ENCODE measurements around the gene LPCAT1. TPM values are rescaled to one million over a fixed set of nuclear protein-coding genes. Genes with fewer than 3 reads are reported as not detected.
A peak's percentile ranks its signal among the peaks of the same experiment; 100 is the strongest.

The LPCAT1 gene
- total RNA-seq, 1 donor from 2014 or later: 475 TPM

DNA sequence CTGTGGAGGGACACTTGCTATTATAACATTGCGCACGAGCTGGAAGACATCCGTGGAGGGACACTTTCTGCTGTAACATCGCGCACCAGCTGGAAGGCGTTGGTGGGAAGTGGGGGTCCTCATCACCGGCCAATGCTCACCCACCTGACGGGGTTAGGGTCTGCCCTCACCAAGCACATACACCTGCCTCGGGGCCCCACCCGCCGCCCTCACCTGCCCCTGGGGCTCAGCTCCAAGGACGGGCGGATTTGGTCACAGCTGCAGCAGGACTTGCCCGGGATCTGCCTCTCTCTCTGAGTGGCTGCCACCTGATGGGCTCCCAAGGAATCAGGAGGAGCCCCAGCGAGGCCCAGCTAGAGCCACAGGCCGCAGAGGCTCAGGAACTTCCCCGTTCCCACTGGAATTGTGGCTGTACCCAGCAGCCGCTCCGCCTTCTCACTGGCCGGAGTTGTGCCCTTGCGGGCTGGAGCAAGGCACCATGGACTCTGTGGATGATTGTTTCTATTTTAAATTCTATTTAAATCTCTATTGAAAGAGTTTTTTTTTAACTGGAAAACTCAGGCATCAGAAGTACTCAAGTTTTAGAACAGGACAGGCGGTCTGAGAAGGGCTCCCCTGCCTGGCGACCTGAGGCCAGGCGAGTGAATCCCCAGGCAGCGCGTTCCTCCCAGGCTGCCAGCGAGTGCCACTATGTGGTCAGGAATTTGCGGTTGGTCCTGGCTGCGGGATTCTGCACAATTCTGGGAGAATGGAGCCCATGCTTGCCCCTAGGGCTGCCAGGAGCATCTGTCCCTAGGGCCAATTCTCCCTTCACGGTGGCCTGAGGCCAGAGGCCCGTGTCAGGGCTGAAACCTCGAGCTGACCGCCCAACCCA is 39.7 kb downstream of the LPCAT1 start:
- intact Hi-C loops (cut with DNase I): no loop called here
- no peak overlapping the region for H3K27ac ChIP-seq
- TF ChIP-seq, protein P1, sequence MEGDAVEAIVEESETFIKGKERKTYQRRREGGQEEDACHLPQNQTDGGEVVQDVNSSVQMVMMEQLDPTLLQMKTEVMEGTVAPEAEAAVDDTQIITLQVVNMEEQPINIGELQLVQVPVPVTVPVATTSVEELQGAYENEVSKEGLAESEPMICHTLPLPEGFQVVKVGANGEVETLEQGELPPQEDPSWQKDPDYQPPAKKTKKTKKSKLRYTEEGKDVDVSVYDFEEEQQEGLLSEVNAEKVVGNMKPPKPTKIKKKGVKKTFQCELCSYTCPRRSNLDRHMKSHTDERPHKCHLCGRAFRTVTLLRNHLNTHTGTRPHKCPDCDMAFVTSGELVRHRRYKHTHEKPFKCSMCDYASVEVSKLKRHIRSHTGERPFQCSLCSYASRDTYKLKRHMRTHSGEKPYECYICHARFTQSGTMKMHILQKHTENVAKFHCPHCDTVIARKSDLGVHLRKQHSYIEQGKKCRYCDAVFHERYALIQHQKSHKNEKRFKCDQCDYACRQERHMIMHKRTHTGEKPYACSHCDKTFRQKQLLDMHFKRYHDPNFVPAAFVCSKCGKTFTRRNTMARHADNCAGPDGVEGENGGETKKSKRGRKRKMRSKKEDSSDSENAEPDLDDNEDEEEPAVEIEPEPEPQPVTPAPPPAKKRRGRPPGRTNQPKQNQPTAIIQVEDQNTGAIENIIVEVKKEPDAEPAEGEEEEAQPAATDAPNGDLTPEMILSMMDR (IDR thresholded peaks at IDR 0.05): no peak
- ATAC-seq: no peak
- H3K9me3 ChIP-seq: no peaks in the 10 kb centered on the region
- H3K4me3 ChIP-seq: no peak overlapping the region
- peaks cover 3% of the 10 kb centered on the region for H3K4me1 ChIP-seq
- H3K36me3 ChIP-seq: peaks cover 81% of the 10 kb centered on the region
- no peak for DNase-seq
- H3K27me3 ChIP-seq (ENCODE audit: low read depth): no peaks in the 10 kb centered on the region

DNA sequence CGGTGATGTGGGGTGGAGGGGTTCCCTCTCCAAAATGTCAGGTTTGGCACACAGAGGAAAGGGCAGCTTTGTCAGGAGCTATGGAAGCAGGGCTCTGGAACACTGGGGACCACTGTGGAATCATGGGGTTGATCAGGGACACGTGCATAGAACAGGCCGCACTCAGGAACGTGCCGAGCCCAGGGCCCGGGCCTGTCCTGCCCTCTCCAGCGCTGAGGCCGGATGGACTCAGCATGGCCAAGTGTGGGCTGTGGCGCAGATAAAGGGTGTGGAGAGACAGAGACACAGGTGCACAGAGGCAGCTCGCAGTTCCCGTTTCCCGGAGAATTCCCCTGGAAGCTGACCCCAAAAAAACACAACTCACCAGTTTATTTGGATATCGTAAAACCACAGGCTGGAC is 40.7 kb downstream of the LPCAT1 start:
- Histone ChIP-seq H3K36me3 (peaks cover 81% of the 10 kb centered on the region), H3K27me3 (ENCODE audit: low read depth) (no peaks in the 10 kb centered on the region), H3K4me3 (no peak overlapping the region), H3K9me3 (no peaks in the 10 kb centered on the region), H3K4me1 (peaks cover 5% of the 10 kb centered on the region), H3K27ac (no peak overlapping the region)
- DNase-seq: no peak
- no peak for ATAC-seq
- TF ChIP-seq, protein P1 (IDR thresholded peaks at IDR 0.05): no peak
- intact Hi-C loops (cut with DNase I): no loop called here

DNA sequence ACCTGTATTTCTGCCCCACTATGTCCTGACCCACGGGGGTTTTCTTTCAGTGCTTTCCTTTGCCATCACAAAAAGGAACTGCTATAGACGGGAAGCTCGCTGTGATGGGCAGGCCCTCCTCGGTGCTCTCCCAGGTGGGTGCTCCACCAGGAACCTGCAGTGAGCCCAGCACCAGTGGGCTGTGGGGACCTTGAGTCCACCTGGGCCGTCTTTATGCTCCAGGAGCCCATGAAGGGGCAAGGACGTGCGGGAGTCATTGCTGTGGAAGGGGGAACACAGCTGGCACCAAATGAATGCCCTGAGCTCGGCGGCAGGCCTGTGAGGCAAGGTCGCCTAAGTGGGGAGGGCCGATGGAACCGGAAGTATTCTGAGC is 41.8 kb downstream of the LPCAT1 start:
- H3K27ac ChIP-seq: no peak overlapping the region
- intact Hi-C loops (cut with DNase I): no loop called here
- no peak overlapping the region for H3K4me3 ChIP-seq
- peaks cover 79% of the 10 kb centered on the region for H3K36me3 ChIP-seq
- no peaks in the 10 kb centered on the region for H3K9me3 ChIP-seq
- no peaks in the 10 kb centered on the region for H3K27me3 ChIP-seq (ENCODE audit: low read depth)
- TF ChIP-seq, protein P1 (IDR thresholded peaks at IDR 0.05): no peak
- DNase-seq (no peak), ATAC-seq (no peak)
- H3K4me1 ChIP-seq: peaks cover 6% of the 10 kb centered on the region

DNA sequence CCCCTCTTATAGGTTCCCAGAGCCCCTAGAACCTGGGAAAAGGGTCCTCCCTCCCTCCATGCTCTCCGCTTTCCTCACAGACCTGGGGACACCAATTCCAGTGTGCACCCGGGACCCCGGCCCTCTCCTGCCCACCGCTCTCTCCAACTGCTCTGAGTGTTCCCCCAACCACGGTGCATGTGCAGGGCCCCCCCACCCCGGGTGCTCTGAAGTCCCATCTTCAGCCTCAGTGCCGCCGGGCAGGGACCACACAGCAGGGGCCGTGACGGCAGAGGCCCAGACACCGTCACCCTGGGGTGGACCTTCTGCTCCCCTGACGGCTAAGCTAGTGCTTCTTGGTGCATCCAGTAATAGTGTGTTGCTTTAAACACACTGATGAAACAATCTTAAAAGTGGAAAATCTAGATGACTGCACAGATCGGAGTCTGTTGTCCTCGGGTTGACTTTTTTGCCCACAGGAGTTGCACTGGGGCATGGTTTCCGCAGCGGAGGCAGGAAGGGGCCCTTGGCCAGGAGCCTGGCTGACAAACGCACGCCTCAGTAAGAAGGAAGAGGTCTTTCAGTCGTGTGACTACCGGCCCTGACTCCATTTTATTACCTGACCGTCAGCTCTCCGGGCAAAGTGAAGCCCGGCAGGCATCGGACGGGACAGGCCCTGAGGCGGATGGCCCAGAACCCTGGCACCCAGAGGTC is 42.3 kb downstream of the LPCAT1 start:
- Histone ChIP-seq H3K4me3 (no peak overlapping the region), H3K27ac (no peak overlapping the region), H3K36me3 (peaks cover 79% of the 10 kb centered on the region), H3K27me3 (ENCODE audit: low read depth) (no peaks in the 10 kb centered on the region), H3K9me3 (no peaks in the 10 kb centered on the region), H3K4me1 (peaks cover 9% of the 10 kb centered on the region)
- DNase-seq (no peak), ATAC-seq (no peak)
- intact Hi-C loops (cut with DNase I): no loop called here
- TF ChIP-seq, protein P1 (IDR thresholded peaks at IDR 0.05): no peak

DNA sequence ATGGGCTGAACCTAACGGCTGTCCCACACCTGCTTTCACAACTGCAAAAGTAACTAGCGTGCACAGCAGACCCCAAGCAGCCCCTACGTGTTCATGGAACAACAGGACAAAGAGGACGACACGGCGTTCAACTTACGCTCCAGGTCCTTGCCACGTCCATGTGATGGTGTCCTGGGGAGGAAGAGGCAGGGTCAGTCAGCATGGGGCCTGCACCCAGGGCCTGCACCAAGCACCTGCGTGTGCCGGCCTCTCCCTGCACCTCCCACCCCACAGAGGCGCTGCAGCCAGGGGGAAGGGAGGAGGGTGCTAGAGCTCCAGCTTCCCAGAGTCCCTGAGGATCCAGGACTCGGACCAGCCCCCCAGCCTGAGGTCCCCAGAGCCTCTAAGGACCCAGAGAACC is 43.0 kb downstream of the LPCAT1 start:
- Histone ChIP-seq H3K4me3 (no peak overlapping the region), H3K4me1 (peaks cover 9% of the 10 kb centered on the region), H3K9me3 (no peaks in the 10 kb centered on the region), H3K27ac (peak overlapping the region; percentile 31), H3K36me3 (peaks cover 79% of the 10 kb centered on the region), H3K27me3 (ENCODE audit: low read depth) (no peaks in the 10 kb centered on the region)
- TF ChIP-seq, protein P1 (IDR thresholded peaks at IDR 0.05): no peak
- intact Hi-C loops (cut with DNase I): no loop called here
- DNase-seq (no peak), ATAC-seq (no peak)

Measured in lower lobe of right lung (tissue), 2 donors.